DMS53 treated with DMSO at 0.1 percent for 48 hours (cell line): ENCODE results near the gene MPC1.

Experiments used
- DNase-seq: peaks from one replicate; lab custom pipeline; 2025; ENCODE audit not compliant: unreplicated experiment; lab: John Stamatoyannopoulos, UW

The MPC1 gene

DNA sequence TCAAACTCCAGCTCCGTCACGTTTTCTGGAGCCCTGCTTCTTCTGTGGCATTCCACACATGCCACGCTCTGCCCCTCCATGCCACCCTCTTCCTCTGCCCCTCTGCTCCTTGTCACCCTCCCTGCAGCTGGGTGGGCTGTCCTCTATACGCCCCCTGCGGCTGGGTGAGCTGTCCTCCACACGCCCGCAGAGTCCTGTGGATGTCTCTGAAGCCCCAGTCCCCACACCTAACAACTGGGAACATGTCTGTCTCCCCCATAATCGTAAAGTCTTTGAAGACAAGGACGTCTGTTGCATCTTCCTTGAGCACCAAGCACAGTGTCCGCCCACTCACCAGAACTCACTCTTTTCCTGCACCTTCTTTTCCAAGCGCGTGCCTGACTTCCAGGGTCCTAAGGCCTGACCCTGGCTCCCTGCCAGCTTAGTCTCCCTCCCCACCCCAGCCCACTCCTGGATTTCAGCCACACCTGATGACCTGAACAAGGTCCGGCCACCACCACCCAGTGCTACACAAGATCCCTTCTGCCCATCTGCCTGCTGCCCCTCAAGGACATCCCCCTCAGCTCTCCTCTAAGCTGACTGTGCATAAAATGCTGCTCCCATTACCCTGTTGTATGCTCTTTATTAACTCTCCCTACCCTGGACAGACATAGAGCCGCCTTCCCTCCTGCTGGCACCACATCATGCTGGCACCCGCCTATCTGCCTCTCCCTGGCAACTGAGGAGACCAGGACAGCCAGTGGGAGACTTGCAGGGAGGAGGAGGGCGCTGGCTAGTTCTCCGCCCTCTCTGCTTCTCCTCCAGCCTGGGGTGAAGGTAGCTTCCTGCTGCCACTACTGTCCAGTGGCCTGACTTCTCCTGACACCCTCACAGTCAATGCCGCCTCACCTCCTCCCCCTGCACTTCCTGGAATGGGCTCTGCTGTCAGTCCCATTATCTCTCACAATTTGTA, 63.8 kb downstream of the MPC1 start:
- DNase-seq: peak; percentile 30

GRCh38 chr6:166318227-166318626, 64.5 kb downstream of the MPC1 start:
- DNase-seq: peak; percentile 49

DNA sequence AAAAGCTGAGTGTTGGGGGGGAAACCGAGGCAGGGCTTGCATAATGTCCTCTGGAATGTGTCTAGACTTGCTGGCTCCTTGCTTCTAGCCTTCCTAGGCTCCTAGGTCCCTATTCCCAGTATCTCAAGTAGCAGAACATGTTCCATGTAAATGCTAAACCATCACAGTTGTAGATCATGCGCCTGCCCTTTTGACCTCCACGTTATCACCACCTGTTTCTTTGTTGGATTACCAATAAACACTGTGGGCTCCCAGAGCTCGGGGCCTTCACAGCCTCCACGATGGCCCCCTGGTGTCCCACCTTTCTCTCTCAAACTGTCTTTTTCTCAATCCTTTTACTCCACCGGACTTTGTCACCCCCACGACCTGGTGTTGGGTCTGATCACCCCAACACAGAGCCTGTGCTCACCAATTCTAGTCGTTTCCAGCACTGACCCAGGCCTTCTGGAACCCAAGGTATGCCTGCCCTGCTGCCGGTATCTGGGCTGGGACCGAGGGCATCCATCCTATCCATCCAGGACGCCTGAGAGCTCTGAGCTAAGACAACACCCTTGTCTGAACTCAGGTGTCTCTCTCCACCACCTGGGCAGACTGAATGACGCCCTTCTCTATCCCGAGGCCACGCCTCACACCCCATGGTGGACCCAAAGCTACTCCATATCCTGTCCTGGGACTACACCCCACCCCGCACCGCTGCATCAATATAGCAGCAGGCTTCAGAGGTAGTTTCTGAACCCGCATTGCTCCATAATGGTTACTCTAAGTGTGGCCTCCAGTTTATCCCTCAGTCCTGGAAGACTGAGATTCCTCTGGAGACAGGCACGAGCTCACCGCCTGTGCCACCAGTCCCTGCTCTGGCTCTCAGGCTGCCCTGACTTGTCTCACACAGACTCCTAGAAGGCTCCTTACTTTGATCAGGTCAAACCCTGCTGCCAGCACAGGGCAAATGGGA, 65.2 kb downstream of the MPC1 start:
- no peak for DNase-seq

DNA sequence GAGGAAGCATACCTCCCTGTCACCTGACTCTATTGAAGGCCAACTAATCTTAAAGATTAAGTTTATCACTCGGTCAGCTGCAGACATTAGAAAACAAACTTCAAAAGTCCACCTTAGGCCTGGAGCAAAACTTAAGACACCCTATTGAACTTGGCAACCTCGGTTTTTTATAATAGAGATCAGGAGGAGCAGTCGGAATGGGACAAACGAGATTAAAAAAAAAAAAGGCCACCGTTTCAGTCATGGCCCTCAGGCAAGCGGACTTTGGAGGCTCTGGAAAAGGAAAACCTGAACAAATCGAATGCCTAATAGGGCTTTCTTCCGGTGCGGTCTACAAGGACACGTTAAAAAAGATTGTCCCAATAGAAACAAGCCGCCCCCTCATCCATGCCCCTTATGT, 67.3 kb downstream of the MPC1 start:
- DNase-seq: no peak
